Large intestine (tissue), 3 donors: ENCODE measurements around the gene CHRM4. TPM values are rescaled to one million over a fixed set of nuclear protein-coding genes. Genes with fewer than 3 reads are reported as not detected.

Experiments
- DNase-seq, 2 donors: peaks; one replicate each; pipeline versions ENCODE4 v3.0.0 to v3.0.0-alpha.2; 2013
- H3K27ac ChIP-seq: one replicate; pipeline ENCODE4 v1.5.1; 2013; ENCODE audit warnings: low read length
- H3K27me3 ChIP-seq: 2 replicates; pipeline ENCODE4 v1.6.1; 2013; ENCODE audit warnings: low read length; ENCODE audit not compliant: control insufficient read depth, insufficient read depth
- H3K36me3 ChIP-seq: 2 replicates; pipeline ENCODE4 v1.6.1; 2013; ENCODE audit warnings: low read length; ENCODE audit not compliant: control insufficient read depth, insufficient read depth
- H3K4me1 ChIP-seq: one replicate; pipeline ENCODE4 v1.6.1; 2013; ENCODE audit warnings: low read length; ENCODE audit not compliant: control insufficient read depth, insufficient read depth
- H3K4me3 ChIP-seq: one replicate; pipeline ENCODE4 v1.5.1; 2013; ENCODE audit warnings: low read length
- H3K9me3 ChIP-seq: one replicate; pipeline ENCODE4 v1.6.1; 2013; ENCODE audit warnings: mild to moderate bottlenecking, low read depth, low read length, moderate library complexity; ENCODE audit not compliant: control insufficient read depth
- WGBS: methylation state at CpG from one replicate; pipeline ENCODE4 v1.1.5; 2013; ENCODE audit warnings: low lambda C conversion rate; ENCODE audit not compliant: insufficient coverage; 5-methylcytosine and 5-hydroxymethylcytosine counted together
- polyA plus RNA-seq: library from polyadenylated mRNA; unstranded; fragments of 120-200 nt; gene quantifications from one replicate; pipeline ENCODE4 v1.2.1, GENCODE V29; 2013

The CHRM4 gene
- polyA plus RNA-seq, 1 donor = 7.1 TPM

DNA sequence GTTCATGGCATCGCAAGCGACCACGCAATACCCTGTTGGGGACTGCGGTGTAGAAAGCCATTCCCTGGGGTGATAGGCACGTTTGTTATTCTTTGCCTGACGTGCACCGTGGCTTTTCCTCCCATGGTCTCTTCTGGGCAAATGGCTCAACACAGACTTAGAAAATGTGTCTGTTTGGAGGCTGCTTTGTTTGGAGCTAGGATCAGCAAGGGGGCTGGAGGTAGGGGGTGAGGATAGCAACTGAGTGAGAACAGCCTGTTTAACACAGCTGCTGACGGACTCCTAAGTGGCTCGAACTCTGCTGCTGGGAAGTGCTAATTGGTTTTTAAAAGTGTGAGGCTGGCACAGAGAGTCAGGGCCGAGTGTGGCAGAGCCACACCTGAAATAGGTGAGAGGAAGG lies 16.1 kb upstream of the CHRM4 start:
- Histone ChIP-seq H3K4me1 (no peaks in the 10 kb centered on the region), H3K9me3 (no peaks in the 10 kb centered on the region), H3K4me3 (no peak overlapping the region), H3K36me3 (peaks cover 76% of the 10 kb centered on the region), H3K27ac (no peak overlapping the region), H3K27me3 (no peaks in the 10 kb centered on the region)
- no peak for DNase-seq
- no CpG with 5 or more reads among the region's 10 CpGs for WGBS

DNA sequence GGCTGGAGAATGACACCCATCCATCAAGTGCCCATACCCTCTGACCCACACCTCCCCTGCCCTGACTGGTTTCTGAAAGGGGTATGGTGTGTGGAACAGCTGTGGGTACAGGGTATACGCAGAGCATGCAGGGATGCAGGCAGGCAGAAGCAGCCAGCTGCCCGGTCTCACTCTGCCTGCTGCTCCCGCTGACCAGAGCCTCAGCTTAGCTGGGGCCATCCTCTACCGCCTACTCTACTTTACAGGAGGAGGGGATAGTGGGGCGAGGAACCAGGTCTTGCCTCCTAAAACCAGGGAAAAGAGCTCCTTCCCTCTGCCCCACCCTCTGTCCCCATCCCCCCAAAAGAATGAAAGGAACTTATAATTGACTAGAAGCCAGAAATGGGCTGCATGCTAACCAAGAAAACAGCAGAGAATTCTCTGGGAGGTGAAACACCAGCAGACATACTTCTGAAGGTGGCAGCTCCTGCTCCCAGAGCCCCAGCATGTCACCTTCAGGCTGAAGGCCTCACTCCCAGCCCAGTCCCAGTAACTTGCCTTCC lies 13.0 kb upstream of the CHRM4 start:
- WGBS = no CpG with 5 or more reads among the region's 5 CpGs
- Histone ChIP-seq H3K9me3 (no peaks in the 10 kb centered on the region), H3K4me3 (no peak overlapping the region), H3K4me1 (no peaks in the 10 kb centered on the region), H3K27me3 (no peaks in the 10 kb centered on the region), H3K27ac (no peak overlapping the region), H3K36me3 (peaks cover 68% of the 10 kb centered on the region)
- no peak for DNase-seq

DNA sequence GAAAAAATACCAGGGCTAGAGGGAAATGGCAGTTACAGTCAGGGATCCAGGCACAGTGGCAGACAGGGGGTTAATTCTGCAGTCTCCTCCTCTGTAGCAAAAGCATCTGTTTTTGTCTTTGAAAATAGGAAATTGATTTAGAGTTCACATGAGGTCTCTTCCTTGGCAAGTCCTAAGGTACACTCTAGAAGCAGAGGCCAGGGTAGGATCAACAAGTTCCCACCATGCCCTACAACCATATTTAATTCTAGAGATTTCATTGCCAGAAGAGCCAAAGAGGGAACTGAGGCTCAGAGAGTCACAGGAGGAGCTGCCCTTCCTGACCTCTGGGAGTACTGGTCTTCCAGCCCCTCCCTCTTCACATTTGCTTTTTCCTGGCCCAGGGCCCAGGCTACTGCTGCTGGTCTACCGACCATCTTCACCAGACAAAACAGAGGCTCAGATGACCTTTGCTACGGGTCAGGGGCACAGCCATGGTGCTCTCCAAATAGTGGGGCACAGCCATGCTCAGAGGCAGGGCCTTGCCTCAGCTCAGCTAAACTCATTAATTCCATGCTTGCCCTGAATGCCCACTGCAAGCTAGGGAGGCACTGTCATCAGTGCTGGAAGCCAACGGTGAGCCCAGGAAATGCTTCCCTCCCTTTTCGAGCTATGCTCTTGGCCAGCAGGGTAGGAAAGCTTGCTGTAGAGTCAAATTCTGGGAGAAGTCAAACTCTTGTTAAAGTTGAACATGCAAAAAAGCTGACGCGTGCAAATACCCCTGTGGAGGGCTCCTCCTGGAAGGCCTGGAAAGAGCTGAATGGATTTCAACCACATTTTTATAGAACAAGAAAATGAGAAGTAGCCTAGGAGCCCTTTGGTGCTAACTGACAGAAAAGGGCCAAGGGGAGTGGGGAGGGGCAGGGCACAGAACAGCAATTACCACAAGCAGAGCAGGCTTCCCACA lies 11.7 kb upstream of the CHRM4 start:
- peaks cover 60% of the 10 kb centered on the region for H3K36me3 ChIP-seq
- no peak overlapping the region for H3K4me3 ChIP-seq
- no peaks in the 10 kb centered on the region for H3K4me1 ChIP-seq
- DNase-seq = no peak
- H3K9me3 ChIP-seq = no peaks in the 10 kb centered on the region
- no CpG with 5 or more reads among the region's 6 CpGs for WGBS
- H3K27me3 ChIP-seq = no peaks in the 10 kb centered on the region
- H3K27ac ChIP-seq = no peak overlapping the region

DNA sequence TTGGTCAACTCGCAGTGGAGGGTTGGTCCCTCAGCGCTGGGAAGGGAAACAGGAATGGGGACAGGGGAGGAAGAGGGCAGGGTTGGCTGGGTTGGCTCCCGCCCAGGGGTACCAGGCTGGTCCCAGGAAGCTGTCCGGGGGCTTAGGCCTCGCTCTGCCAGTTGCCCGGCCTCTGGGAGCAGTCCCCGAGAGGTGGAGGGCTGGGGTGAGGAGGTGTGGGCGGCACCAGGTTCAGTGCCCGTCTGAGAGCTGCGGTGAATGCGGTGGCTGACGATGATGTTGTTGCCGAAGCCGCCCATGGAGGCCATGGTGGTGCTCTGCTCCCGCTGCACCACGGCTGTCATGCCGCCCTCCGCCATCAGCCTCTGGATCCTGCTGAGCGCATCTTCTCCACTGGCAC lies 6.0 kb upstream of the CHRM4 start:
- Histone ChIP-seq H3K27ac (no peak overlapping the region), H3K36me3 (peaks cover 38% of the 10 kb centered on the region), H3K4me1 (peaks cover 13% of the 10 kb centered on the region), H3K9me3 (peaks cover 3% of the 10 kb centered on the region), H3K4me3 (no peak overlapping the region), H3K27me3 (no peaks in the 10 kb centered on the region)
- WGBS = no CpG with 5 or more reads among the region's 19 CpGs
- no peak for DNase-seq

DNA sequence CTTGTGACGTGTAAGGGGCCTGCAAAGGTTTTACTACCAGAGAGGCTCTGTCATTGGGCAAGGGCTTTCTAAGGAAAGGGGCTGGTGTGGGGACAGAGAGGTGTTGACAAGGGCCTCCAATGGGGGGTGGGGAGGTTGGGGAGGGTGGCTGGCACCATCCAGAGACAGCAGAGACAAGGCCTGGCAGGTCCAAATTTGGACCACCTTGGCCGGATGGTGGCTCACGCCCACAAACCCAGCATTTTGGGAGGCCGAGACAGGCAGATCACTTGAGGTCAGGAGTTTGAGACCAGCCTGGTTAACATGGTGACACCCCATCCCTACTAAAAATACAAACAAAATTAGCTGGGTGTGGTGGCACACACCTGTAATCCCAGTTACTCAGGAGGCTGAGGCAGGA lies 2.2 kb upstream of the CHRM4 start:
- Histone ChIP-seq H3K9me3 (peaks cover 9% of the 10 kb centered on the region), H3K27me3 (peaks cover 27% of the 10 kb centered on the region), H3K27ac (no peak overlapping the region), H3K4me1 (peaks cover 32% of the 10 kb centered on the region), H3K4me3 (no peak overlapping the region), H3K36me3 (peaks cover 24% of the 10 kb centered on the region)
- peak in 1 of 2 donors; percentile 41 for DNase-seq
- WGBS = no CpG with 5 or more reads among the region's 4 CpGs

DNA sequence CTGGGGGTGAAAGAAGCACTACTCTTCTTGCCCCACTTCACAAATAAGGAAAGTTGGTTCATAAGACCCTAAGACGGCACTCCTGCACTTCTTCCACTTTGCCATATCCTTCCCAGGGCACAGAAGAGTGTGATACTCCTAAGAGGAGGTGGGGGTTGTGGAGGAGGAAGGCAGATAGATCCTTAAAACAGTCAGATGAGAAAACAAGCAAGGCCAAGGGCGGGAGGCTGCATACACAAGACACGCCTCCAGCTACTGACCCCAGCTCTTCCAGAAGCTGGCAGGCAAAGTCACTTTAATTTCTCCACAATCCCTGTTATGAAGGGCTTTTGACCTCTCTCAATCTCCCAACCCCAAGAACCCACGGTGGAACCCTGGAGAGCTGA lies 1.6 kb upstream of the CHRM4 start:
- peaks cover 9% of the 10 kb centered on the region for H3K9me3 ChIP-seq
- no CpG with 5 or more reads among the region's 4 CpGs for WGBS
- DNase-seq = no peak
- H3K27me3 ChIP-seq = peaks cover 32% of the 10 kb centered on the region
- peaks cover 37% of the 10 kb centered on the region for H3K4me1 ChIP-seq
- H3K4me3 ChIP-seq = peak overlapping the region; percentile 56
- H3K36me3 ChIP-seq = peaks cover 24% of the 10 kb centered on the region
- H3K27ac ChIP-seq = no peak overlapping the region

DNA sequence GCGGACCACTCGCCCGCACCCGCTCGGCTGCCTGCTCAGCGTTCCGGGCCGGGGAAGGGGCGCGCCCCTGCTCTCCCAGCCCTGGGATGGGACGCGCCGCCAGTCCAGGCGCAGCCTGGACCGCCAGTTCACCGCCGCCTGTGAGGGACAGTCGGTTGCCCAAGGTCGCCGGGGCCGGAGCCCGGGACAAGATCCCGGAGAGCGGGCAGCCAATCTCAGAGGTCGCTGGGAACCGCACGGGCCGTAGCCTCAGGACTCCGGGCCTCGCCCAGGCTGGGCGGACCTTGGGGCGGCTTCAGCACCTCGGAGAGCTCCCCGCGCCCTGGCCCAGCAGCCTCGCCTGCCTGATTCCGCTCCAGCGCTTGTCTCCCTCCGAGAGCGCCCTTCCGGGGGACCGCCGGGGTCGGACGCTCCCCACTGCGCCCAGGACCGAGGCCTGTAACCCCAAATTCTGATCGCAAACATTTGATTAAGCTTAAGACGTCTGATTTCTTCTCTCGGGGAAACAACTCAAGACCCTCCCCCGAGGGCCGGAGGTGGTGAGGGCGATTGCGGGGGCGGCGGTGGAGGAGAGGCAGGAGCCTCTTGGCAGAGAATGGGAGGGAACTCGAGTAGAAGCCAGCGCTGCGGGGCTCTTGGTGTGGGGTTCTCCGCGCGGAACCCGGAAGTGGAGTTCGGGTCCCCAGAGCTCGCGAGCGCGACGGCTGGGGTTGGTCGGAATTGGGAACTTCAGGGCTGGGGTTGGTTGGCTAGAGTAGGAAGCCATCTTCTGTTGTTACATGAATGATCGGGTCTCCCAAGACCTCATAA lies 1.1 kb upstream of the CHRM4 start:
- H3K4me1 ChIP-seq = peaks cover 42% of the 10 kb centered on the region
- peaks cover 19% of the 10 kb centered on the region for H3K36me3 ChIP-seq
- no CpG with 5 or more reads among the region's 71 CpGs for WGBS
- peak overlapping the region; percentile 56 for H3K4me3 ChIP-seq
- peak; percentile 83 to 85 for DNase-seq
- H3K27ac ChIP-seq = peak overlapping the region; percentile 36
- peaks cover 9% of the 10 kb centered on the region for H3K9me3 ChIP-seq
- H3K27me3 ChIP-seq = peaks cover 38% of the 10 kb centered on the region

DNA sequence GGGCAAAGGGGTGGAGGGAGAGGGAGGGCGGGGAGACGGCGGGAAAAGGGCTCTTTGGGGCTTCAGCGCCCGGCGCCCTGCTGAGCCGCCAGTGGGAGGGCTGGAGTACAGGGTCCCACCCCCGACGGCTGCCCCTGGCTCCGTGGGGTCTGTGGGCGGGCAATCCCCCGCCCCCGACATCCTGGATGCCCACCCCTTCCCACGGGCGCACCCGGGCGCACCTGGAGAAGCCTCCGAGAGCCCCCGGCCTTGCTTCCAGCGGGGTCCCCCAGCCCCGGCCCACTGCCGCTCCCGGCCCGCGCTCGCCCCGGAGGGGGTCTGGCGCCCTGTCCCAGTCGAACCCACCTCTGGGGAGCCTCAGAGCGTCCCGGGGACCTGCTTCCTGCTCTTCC lies 394 bp downstream of the CHRM4 start:
- H3K27me3 ChIP-seq = peaks cover 51% of the 10 kb centered on the region

DNA sequence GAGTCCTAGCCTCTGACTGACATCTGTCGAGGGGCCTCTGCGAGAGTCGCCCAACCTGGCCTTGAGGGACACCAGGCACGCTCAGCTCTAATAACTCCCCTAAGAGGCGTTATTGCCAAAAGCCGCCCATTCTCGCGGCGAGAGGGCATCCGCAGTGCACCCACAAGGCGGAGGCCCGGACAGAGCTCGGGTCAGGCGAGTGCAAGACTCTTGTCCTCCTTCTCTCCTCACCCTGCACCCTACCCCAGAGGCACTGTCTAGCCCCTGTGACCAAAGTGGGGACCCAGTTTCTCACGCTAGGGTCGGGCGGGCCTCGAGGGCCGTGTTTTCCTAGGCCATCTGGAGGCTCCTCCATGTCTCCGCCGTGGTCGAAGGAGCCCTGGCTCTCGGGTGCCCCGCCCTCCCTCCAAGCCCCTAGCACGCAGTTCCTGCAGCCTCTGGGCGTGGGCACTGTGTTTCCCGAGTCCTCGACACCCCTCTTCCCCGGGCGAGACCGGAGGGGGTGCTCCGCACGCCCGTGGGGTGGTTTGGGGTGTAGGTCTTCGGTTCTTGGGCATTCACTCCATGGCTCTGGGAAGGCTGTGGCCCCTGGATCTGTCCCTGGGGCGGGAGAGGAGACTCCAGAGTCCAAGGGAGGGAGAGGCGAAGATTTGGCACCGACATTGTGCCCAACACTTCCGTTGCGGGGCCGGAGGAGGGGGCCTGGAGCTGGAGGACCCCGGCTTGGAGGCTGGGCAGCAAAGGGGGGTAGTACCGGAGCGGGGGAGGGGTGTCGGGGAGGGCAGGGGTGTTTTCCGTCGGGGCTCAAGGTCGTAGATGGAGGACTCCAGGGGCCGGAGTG lies 1.0 kb downstream of the CHRM4 start:
- Histone ChIP-seq H3K27me3 (peaks cover 54% of the 10 kb centered on the region), H3K36me3 (no peaks in the 10 kb centered on the region), H3K4me1 (peaks cover 45% of the 10 kb centered on the region), H3K27ac (no peak overlapping the region), H3K4me3 (peak overlapping the region; percentile 41), H3K9me3 (peaks cover 9% of the 10 kb centered on the region)
- no CpG with 5 or more reads among the region's 49 CpGs for WGBS
- no peak for DNase-seq

More for the DNA sequence above, 394 bp downstream of the CHRM4 start:
- H3K36me3 ChIP-seq = peaks cover 4% of the 10 kb centered on the region
- no peak for DNase-seq
- WGBS = no CpG with 5 or more reads among the region's 31 CpGs
- H3K27ac ChIP-seq = no peak overlapping the region
- peak overlapping the region; percentile 14 for H3K4me3 ChIP-seq
- peaks cover 45% of the 10 kb centered on the region for H3K4me1 ChIP-seq
- peaks cover 9% of the 10 kb centered on the region for H3K9me3 ChIP-seq
